Measurements from ENCODE around the gene SGIP1.

SGIP1 gene

GRCh38 chr1:66607458-66607857, 73.5 kb downstream of the SGIP1 start:
- no peak for DNase-seq

- no peak for DNase-seq
Measured at GRCh38 chr1:66613187-66613586, 79.2 kb downstream of the SGIP1 start.

GRCh38 chr1:66617362-66618184, 83.6 kb downstream of the SGIP1 start:
- no peak for DNase-seq

GRCh38 chr1:66618390-66618789, 84.4 kb downstream of the SGIP1 start:
- no peak for DNase-seq

GRCh38 chr1:66623812-66624211, 89.9 kb downstream of the SGIP1 start:
- DNase-seq: no peak

GRCh38 chr1:66624412-66625060, 90.6 kb downstream of the SGIP1 start:
- no peak for DNase-seq

- DNase-seq: no peak
Measured at GRCh38 chr1:66626261-66626660, 92.3 kb downstream of the SGIP1 start.

GRCh38 chr1:66628926-66629325, 95.0 kb downstream of the SGIP1 start:
- DNase-seq: no peak

GRCh38 chr1:66633159-66633558, 99.2 kb downstream of the SGIP1 start:
- no peak for DNase-seq

GRCh38 chr1:66637146-66637545, 103.2 kb downstream of the SGIP1 start:
- DNase-seq: no peak

- DNase-seq: no peak
Measured at GRCh38 chr1:66641891-66642473, 108.0 kb downstream of the SGIP1 start.

- no peak for DNase-seq
Measured at GRCh38 chr1:66642992-66643391, 109.0 kb downstream of the SGIP1 start.

GRCh38 chr1:66644331-66644730, 110.4 kb downstream of the SGIP1 start:
- no peak for DNase-seq

- DNase-seq: no peak
Measured at GRCh38 chr1:66648901-66649595, 115.1 kb downstream of the SGIP1 start.

GRCh38 chr1:66652556-66652955, 118.6 kb downstream of the SGIP1 start:
- no peak for DNase-seq

GRCh38 chr1:66654643-66655042, 120.7 kb downstream of the SGIP1 start:
- DNase-seq: no peak

GRCh38 chr1:66671455-66671854, 137.5 kb downstream of the SGIP1 start:
- DNase-seq: no peak

GRCh38 chr1:66676613-66677298, 142.8 kb downstream of the SGIP1 start:
- DNase-seq: no peak

GRCh38 chr1:66678146-66678545, 144.2 kb downstream of the SGIP1 start:
- DNase-seq: no peak

- DNase-seq: no peak
Measured at GRCh38 chr1:66679140-66679539, 145.2 kb downstream of the SGIP1 start.

GRCh38 chr1:66681686-66682085, 147.7 kb downstream of the SGIP1 start:
- no peak for DNase-seq

GRCh38 chr1:66682106-66682505, 148.2 kb downstream of the SGIP1 start:
- no peak for DNase-seq

- no peak for DNase-seq
Measured at GRCh38 chr1:66684353-66684752, 150.4 kb downstream of the SGIP1 start.
